SU-DHL-6 (cell line): ENCODE results near the gene SDCBP2.

Experiments
- H2AFZ ChIP-seq: fragments of 200-600 bp; sonication (generic); 2 replicates; pipeline ENCODE4 v1.6.1; 2014; ENCODE audit warnings: low read depth, mild to moderate bottlenecking, moderate library complexity, mixed read lengths, antibody characterized with exemption, low read length; ENCODE audit not compliant: severe bottlenecking
- H3F3A ChIP-seq: fragments of 200-600 bp; shearing (Covaris generic); 2 replicates; pipeline ENCODE4 v1.6.0; 2016; ENCODE audit warnings: antibody characterized with exemption, mild to moderate bottlenecking; ENCODE audit not compliant: insufficient read depth
- H3K27ac ChIP-seq: fragments of 200-600 bp; sonication (generic); 2 replicates; pipeline ENCODE4 v1.5.1; 2016; ENCODE audit warnings: low read depth, mild to moderate bottlenecking, low read length, moderate library complexity, mixed read lengths
- H3K27me3 ChIP-seq: fragments of 200-600 bp; sonication (generic), shearing (Covaris generic); 2 replicates; pipeline ENCODE4 v1.6.0; 2014; ENCODE audit warnings: mild to moderate bottlenecking, low read length
- H3K36me3 ChIP-seq: fragments of 200-600 bp; sonication (generic); 2 replicates; pipeline ENCODE4 v1.6.1; 2014; ENCODE audit warnings: mild to moderate bottlenecking, low read length, mixed read lengths
- H3K4me2 ChIP-seq: fragments of 300-600, 200-600 bp; shearing (Covaris generic), sonication (generic); 2 replicates; pipeline ENCODE4 v1.6.0; 2014; ENCODE audit warnings: low read length, low read depth, mild to moderate bottlenecking; ENCODE audit not compliant: poor library complexity, severe bottlenecking
- H3K4me3 ChIP-seq: fragments of 200-600 bp; sonication (generic); 2 replicates; pipeline ENCODE4 v1.5.1; 2014; ENCODE audit warnings: antibody characterized with exemption, low read length, mild to moderate bottlenecking, mixed read lengths; ENCODE audit not compliant: insufficient read depth, poor library complexity, severe bottlenecking
- H3K79me2 ChIP-seq: fragments of 200-600 bp; sonication (generic); 2 replicates; pipeline ENCODE4 v1.6.1; 2014; ENCODE audit warnings: mild to moderate bottlenecking, low read length, moderate library complexity; ENCODE audit not compliant: insufficient read depth
- H3K9ac ChIP-seq: fragments of 200-600 bp; sonication (generic); 2 replicates; pipeline ENCODE4 v1.7.0; 2014; ENCODE audit warnings: mild to moderate bottlenecking, low read length
- H3K9me2 ChIP-seq: fragments of 200-600 bp; sonication (generic); replicated peaks from 2 replicates; pipeline ENCODE4 v1.6.1; 2014; ENCODE audit warnings: low read length; ENCODE audit not compliant: insufficient read depth
- H3K9me3 ChIP-seq: fragments of 200-600 bp; sonication (generic); 2 replicates; pipeline ENCODE4 v1.6.1; 2014; ENCODE audit warnings: low read length, mixed read lengths; ENCODE audit not compliant: insufficient read depth
- H4K20me1 ChIP-seq: fragments of 200-600 bp; sonication (generic); 2 replicates; pipeline ENCODE4 v1.6.1; 2014; ENCODE audit warnings: low read depth, mild to moderate bottlenecking, antibody characterized with exemption, low read length, moderate library complexity, mixed read lengths
- EZH2phosphoT487 ChIP-seq: fragments of 200-600 bp; sonication (generic), shearing (Covaris generic); conservative IDR thresholded peaks from 2 replicates; pipeline ENCODE4 v1.6.1; 2018; ENCODE audit warnings: mild to moderate bottlenecking, antibody characterized with exemption, low read length, moderate library complexity, mixed read lengths
- TF ChIP-seq, protein P1 (sequence below): fragments of 200-600 bp; sonication (generic); IDR thresholded peaks from one replicate; pipeline ENCODE4 v1.5.1; 2017; ENCODE audit warnings: antibody characterized with exemption, mild to moderate bottlenecking, low read length, moderate library complexity; ENCODE audit not compliant: insufficient read depth, poor library complexity, severe bottlenecking

The SDCBP2 gene

DNA sequence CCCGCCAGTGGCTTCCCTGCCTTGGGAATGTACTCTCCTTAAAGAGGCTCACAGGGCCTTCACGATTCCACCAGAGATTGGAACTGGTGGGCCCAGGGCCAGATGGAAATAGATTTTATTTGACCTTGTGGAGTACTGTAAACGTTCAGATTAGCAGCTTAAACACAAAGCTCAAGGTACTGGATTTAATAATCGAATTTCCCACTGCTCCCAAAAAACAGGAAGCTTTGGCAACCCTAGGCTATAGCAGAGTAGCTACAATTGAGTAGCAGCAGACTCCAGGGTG, 7.3 kb downstream of the SDCBP2 start:
- no peak overlapping the region for H3K4me2 ChIP-seq
- no peaks in the 10 kb centered on the region for H3K9me3 ChIP-seq
- H3K79me2 ChIP-seq = peaks cover 13% of the 10 kb centered on the region

DNA sequence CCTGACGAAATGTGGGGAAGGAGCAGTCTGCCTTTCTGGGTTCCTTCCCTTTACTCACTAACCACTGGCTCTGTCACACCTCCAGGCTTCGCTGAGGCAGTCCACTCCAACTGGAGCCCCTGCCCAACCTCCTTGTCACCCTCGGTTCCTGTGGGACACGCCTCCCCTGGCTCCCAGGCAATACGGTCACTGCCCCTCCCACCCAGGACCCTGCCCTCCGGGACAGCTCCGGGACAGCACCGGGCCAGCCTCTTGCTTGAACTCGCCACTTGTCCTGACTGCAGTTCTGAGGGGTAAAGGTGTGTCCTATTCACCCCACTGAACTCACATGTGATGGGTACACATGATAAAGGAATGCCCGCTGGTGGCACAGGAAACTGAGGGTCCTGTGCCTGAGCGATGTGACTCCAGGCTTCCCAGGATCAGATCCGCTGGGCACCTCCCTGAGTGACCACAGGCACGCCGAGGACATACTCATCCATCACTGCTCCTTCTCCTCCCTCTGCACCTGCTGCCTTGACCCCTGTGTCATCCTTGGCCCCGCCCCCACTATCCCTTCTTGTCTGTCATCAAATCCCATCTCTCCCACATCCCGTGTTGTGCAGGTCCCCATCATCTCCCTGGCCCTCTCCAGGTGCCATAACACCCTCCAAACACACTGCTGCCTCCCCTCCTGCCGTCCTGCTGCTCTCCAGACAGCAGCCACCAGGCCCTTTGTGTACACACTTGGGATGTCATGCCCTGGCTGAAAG, 7.9 kb downstream of the SDCBP2 start:
- H3K9ac ChIP-seq = no peak overlapping the region
- H3K9me3 ChIP-seq = no peaks in the 10 kb centered on the region
- no peaks in the 10 kb centered on the region for H3F3A ChIP-seq
- H3K9me2 ChIP-seq = no peaks in the 10 kb centered on the region
- no peak overlapping the region for H3K4me2 ChIP-seq
- no peak overlapping the region for H3K27ac ChIP-seq
- H3K4me3 ChIP-seq = no peak overlapping the region
- no peaks in the 10 kb centered on the region for H3K27me3 ChIP-seq
- H3K79me2 ChIP-seq = peaks cover 8% of the 10 kb centered on the region
- no peak for TF ChIP-seq EZH2phosphoT487
- TF ChIP-seq, protein P1, sequence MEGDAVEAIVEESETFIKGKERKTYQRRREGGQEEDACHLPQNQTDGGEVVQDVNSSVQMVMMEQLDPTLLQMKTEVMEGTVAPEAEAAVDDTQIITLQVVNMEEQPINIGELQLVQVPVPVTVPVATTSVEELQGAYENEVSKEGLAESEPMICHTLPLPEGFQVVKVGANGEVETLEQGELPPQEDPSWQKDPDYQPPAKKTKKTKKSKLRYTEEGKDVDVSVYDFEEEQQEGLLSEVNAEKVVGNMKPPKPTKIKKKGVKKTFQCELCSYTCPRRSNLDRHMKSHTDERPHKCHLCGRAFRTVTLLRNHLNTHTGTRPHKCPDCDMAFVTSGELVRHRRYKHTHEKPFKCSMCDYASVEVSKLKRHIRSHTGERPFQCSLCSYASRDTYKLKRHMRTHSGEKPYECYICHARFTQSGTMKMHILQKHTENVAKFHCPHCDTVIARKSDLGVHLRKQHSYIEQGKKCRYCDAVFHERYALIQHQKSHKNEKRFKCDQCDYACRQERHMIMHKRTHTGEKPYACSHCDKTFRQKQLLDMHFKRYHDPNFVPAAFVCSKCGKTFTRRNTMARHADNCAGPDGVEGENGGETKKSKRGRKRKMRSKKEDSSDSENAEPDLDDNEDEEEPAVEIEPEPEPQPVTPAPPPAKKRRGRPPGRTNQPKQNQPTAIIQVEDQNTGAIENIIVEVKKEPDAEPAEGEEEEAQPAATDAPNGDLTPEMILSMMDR = no peak
- no peak overlapping the region for H2AFZ ChIP-seq
- no peaks in the 10 kb centered on the region for H3K36me3 ChIP-seq
- H4K20me1 ChIP-seq = no peaks in the 10 kb centered on the region

More for the DNA sequence above, 7.3 kb downstream of the SDCBP2 start:
- Histone ChIP-seq H4K20me1 (no peaks in the 10 kb centered on the region), H3K9me2 (no peaks in the 10 kb centered on the region), H3K36me3 (no peaks in the 10 kb centered on the region), H3K9ac (no peak overlapping the region), H3K4me3 (no peak overlapping the region), H2AFZ (no peak overlapping the region), H3K27me3 (no peaks in the 10 kb centered on the region), H3K27ac (no peak overlapping the region), H3F3A (no peaks in the 10 kb centered on the region)
- no peak for TF ChIP-seq EZH2phosphoT487
- TF ChIP-seq, protein P1 = no peak

DNA sequence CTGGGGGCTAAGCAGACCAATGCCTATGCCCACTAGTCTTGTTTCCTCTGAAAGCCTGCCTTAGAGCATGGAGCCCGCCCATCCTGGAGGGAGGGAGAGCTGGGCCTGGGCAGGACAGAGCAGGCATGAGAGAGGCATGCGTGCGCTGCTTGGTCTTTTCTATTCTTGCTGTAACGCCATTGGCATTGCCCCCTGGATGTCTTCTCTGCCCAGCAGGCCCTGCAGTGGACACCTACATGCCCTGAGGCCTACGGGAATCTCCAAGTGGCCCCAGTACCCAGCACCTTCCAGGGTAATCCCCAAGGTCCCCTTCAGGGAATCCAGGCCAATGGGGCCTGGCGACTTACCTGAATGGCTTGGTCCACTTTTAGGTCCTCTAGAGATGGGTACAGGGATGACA, 8.9 kb downstream of the SDCBP2 start:
- Histone ChIP-seq H4K20me1 (no peaks in the 10 kb centered on the region), H3K9me3 (no peaks in the 10 kb centered on the region), H3K79me2 (no peaks in the 10 kb centered on the region), H3K4me2 (no peak overlapping the region), H2AFZ (no peak overlapping the region), H3K9me2 (no peaks in the 10 kb centered on the region), H3K4me3 (no peak overlapping the region), H3K27me3 (no peaks in the 10 kb centered on the region), H3K27ac (no peak overlapping the region), H3K9ac (no peak overlapping the region), H3F3A (no peaks in the 10 kb centered on the region), H3K36me3 (no peaks in the 10 kb centered on the region)
- TF ChIP-seq EZH2phosphoT487 = no peak
- TF ChIP-seq, protein P1 = no peak

- TF ChIP-seq, protein P1 = no peak
- TF ChIP-seq EZH2phosphoT487 = no peak
- no peak overlapping the region for H3K4me2 ChIP-seq
- no peak overlapping the region for H3K9ac ChIP-seq
- H3K4me3 ChIP-seq = no peak overlapping the region
- H3K27ac ChIP-seq = no peak overlapping the region
- no peaks in the 10 kb centered on the region for H3K27me3 ChIP-seq
- H4K20me1 ChIP-seq = no peaks in the 10 kb centered on the region
- H3K9me3 ChIP-seq = no peaks in the 10 kb centered on the region
- H3K9me2 ChIP-seq = no peaks in the 10 kb centered on the region
- no peaks in the 10 kb centered on the region for H3K36me3 ChIP-seq
- no peaks in the 10 kb centered on the region for H3F3A ChIP-seq
- H3K79me2 ChIP-seq = no peaks in the 10 kb centered on the region
- no peak overlapping the region for H2AFZ ChIP-seq
Observed at GRCh38 chr20:1319462-1319861, 9.5 kb downstream of the SDCBP2 start.
